MM.1S (cell line): ENCODE data around the gene APBA1.
"Not testable (repeated sequence)": the region's sequence is repeated elsewhere in the genome, so short reads cannot be mapped to it uniquely, and the experiment has no call there.

Experiments
- DNase-seq: peaks from one replicate; pipeline ENCODE4 v3.0.0-alpha.2; 2015
- H2AFZ ChIP-seq: fragments of 300-600 bp; sonication (generic); 2 replicates; pipeline ENCODE4 v1.6.0; 2016; ENCODE audit warnings: antibody characterized with exemption, low read length
- H3F3A ChIP-seq: fragments of 300-600 bp; sonication (generic); 2 replicates; pipeline ENCODE4 v1.6.1; 2016; ENCODE audit warnings: mild to moderate bottlenecking, antibody characterized with exemption, low read length, moderate library complexity, mixed read lengths; ENCODE audit not compliant: insufficient read depth
- H3K27ac ChIP-seq: fragments of 300-600 bp; sonication (generic); 2 replicates; pipeline ENCODE4 v1.5.1; 2016; ENCODE audit warnings: mild to moderate bottlenecking, low read length
- H3K27me3 ChIP-seq: fragments of 300-600 bp; sonication (generic); replicated peaks from 2 replicates; pipeline ENCODE4 v1.6.0; 2016; ENCODE audit warnings: low read length; ENCODE audit not compliant: insufficient read depth
- H3K36me3 ChIP-seq: fragments of 300-600 bp; sonication (generic); replicated peaks from 2 replicates; pipeline ENCODE4 v1.6.1; 2016; ENCODE audit warnings: mild to moderate bottlenecking, low read length, mixed read lengths; ENCODE audit not compliant: insufficient read depth
- H3K4me1 ChIP-seq: fragments of 300-600 bp; sonication (generic); 2 replicates; pipeline ENCODE4 v1.6.1; 2016; ENCODE audit warnings: low read length, mixed read lengths
- H3K4me2 ChIP-seq: fragments of 300-600 bp; sonication (generic); 2 replicates; pipeline ENCODE4 v1.6.0; 2016; ENCODE audit warnings: low read depth, low read length
- H3K4me3 ChIP-seq: fragments of 300-600 bp; sonication (generic); 2 replicates; pipeline ENCODE4 v1.5.1; 2016; ENCODE audit warnings: low read length, mixed read lengths
- H3K79me2 ChIP-seq: fragments of 300-600 bp; sonication (generic); 2 replicates; pipeline ENCODE4 v1.6.1; 2016; ENCODE audit warnings: mixed run types, low read length, mixed read lengths
- H3K9ac ChIP-seq: fragments of 300-600 bp; sonication (generic); 2 replicates; pipeline ENCODE4 v1.6.1; 2016; ENCODE audit warnings: low read length, mixed read lengths
- H3K9me2 ChIP-seq: fragments of 300-600 bp; sonication (generic); replicated peaks from 2 replicates; pipeline ENCODE4 v1.6.1; 2016; ENCODE audit warnings: mild to moderate bottlenecking, low read length, mixed read lengths; ENCODE audit not compliant: insufficient read depth
- H3K9me3 ChIP-seq: fragments of 300-600 bp; sonication (generic); replicated peaks from 2 replicates; pipeline ENCODE4 v1.6.1; 2016; ENCODE audit warnings: mild to moderate bottlenecking, low read length, mixed read lengths; ENCODE audit not compliant: insufficient read depth
- H4K20me1 ChIP-seq: fragments of 300-600 bp; sonication (generic); 2 replicates; pipeline ENCODE4 v1.6.1; 2016; ENCODE audit warnings: mild to moderate bottlenecking, low read length, moderate library complexity, mixed read lengths; ENCODE audit not compliant: insufficient read depth
- CTCF ChIP-seq: fragments of 300-600 bp; sonication (generic); IDR thresholded peaks from 2 replicates; pipeline ENCODE4 v1.5.1; 2016; ENCODE audit warnings: antibody characterized with exemption, low read length, mixed read lengths
- EZH2 ChIP-seq: fragments of 300-600 bp; sonication (generic); optimal IDR thresholded peaks from 2 replicates; pipeline ENCODE3; 2017; ENCODE audit warnings: low read depth, mild to moderate bottlenecking, antibody characterized with exemption, low read length, mixed read lengths
- EZH2phosphoT487 ChIP-seq: fragments of 300-600 bp; sonication (generic); IDR thresholded peaks from 2 replicates; pipeline ENCODE4 v1.6.1; 2018; ENCODE audit warnings: antibody characterized with exemption, low read length

The APBA1 gene

GRCh38 chr9:69411246-69411645 is 260.9 kb downstream of the APBA1 start:
- Histone ChIP-seq H3K27ac (no peak overlapping the region), H3K4me2 (no peak overlapping the region), H3K4me1 (no peaks in the 10 kb centered on the region), H3K36me3 (no peaks in the 10 kb centered on the region), H4K20me1 (no peaks in the 10 kb centered on the region), H3K27me3 (no peaks in the 10 kb centered on the region), H3K4me3 (no peak overlapping the region), H3K9me3 (no peaks in the 10 kb centered on the region), H3F3A (no peaks in the 10 kb centered on the region), H3K9ac (no peak overlapping the region), H3K79me2 (no peaks in the 10 kb centered on the region), H3K9me2 (no peaks in the 10 kb centered on the region), H2AFZ (no peak overlapping the region)
- TF ChIP-seq CTCF (no peak), EZH2phosphoT487 (no peak), EZH2 (no peak)
- no peak for DNase-seq

- not testable (repeated sequence) for DNase-seq, H3K79me2 ChIP-seq, H4K20me1 ChIP-seq, H3F3A ChIP-seq, H3K4me3 ChIP-seq, H3K27me3 ChIP-seq, H3K27ac ChIP-seq, H3K9me2 ChIP-seq, H3K36me3 ChIP-seq, H3K4me2 ChIP-seq, H3K9me3 ChIP-seq, H3K4me1 ChIP-seq, H3K9ac ChIP-seq, H2AFZ ChIP-seq
Observed at GRCh38 chr9:69409936-69410335, 262.2 kb downstream of the APBA1 start.

DNA sequence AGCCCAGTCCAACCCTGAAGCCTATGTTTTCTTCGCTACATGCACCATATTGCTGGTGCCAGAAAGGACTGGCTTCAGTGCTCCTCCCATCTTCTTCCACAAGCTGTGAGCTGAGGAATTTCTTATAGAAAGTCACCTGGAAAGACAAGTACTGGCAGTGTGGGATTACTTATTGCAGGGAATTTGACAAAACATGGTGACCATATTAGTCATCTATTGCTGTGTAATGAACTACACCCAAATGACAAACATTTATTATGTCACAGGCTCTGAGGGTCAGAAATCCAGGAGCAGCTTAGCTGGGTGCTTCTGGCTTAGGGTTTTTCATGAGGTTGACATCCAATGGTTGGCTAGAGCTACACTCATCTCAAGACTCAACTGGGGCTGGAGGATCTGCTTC is 271.7 kb downstream of the APBA1 start:
- no peak overlapping the region for H3K4me2 ChIP-seq
- no peaks in the 10 kb centered on the region for H3K79me2 ChIP-seq
- no peak for DNase-seq
- no peaks in the 10 kb centered on the region for H3K9me2 ChIP-seq
- H3K36me3 ChIP-seq = no peaks in the 10 kb centered on the region
- no peak overlapping the region for H3K27ac ChIP-seq
- H3K4me3 ChIP-seq = no peak overlapping the region
- no peaks in the 10 kb centered on the region for H3K9me3 ChIP-seq
- no peaks in the 10 kb centered on the region for H4K20me1 ChIP-seq
- no peak overlapping the region for H3K9ac ChIP-seq
- no peak overlapping the region for H2AFZ ChIP-seq
- no peaks in the 10 kb centered on the region for H3K27me3 ChIP-seq
- TF ChIP-seq EZH2 (no peak), EZH2phosphoT487 (no peak), CTCF (no peak)
- no peaks in the 10 kb centered on the region for H3K4me1 ChIP-seq
- no peaks in the 10 kb centered on the region for H3F3A ChIP-seq

GRCh38 chr9:69397384-69398214 is 274.6 kb downstream of the APBA1 start:
- no peaks in the 10 kb centered on the region for H3F3A ChIP-seq
- H3K4me2 ChIP-seq = no peak overlapping the region
- H4K20me1 ChIP-seq = no peaks in the 10 kb centered on the region
- TF ChIP-seq CTCF (no peak), EZH2 (no peak), EZH2phosphoT487 (no peak)
- H3K27ac ChIP-seq = no peak overlapping the region
- no peaks in the 10 kb centered on the region for H3K9me2 ChIP-seq
- no peaks in the 10 kb centered on the region for H3K27me3 ChIP-seq
- no peak overlapping the region for H3K9ac ChIP-seq
- no peak overlapping the region for H3K4me3 ChIP-seq
- no peaks in the 10 kb centered on the region for H3K9me3 ChIP-seq
- no peaks in the 10 kb centered on the region for H3K36me3 ChIP-seq
- no peak overlapping the region for H2AFZ ChIP-seq
- H3K79me2 ChIP-seq = no peaks in the 10 kb centered on the region
- no peak for DNase-seq
- H3K4me1 ChIP-seq = no peaks in the 10 kb centered on the region
